Endometrial microvascular endothelial cells (primary cell): Measurements from ENCODE around the gene PLCG1. TPM values are rescaled to one million over a fixed set of nuclear protein-coding genes. Genes with fewer than 3 reads are reported as not detected.
"Not testable (repeated sequence)": the region's sequence is repeated elsewhere in the genome, so short reads cannot be mapped to it uniquely, and the experiment has no call there.

Experiments
- in situ Hi-C: cut with HindIII; loops from 2 replicates; pipeline ENCODE4 v1.10.0; 2017; ENCODE audit warnings: low sequenced_read_pairs, low pct_unique_long_range_greater_than_20kb; ENCODE audit errors: inconsistent ontology term
- total RNA-seq: library from RNA; depleted of rRNA; stranded (reverse); fragments of >200 nt; gene quantifications from one replicate; pipeline ENCODE4 v1.2.3, GENCODE V29; 2015; ENCODE audit errors: inconsistent ontology term

The PLCG1 gene
- total RNA-seq, 1 donor from 2014 or later: 61.3 TPM

GRCh38 chr20:41121399-41121798 lies 15.9 kb upstream of the PLCG1 start:
- in situ Hi-C loops: no loop called here

GRCh38 chr20:41123631-41124030 lies 13.7 kb upstream of the PLCG1 start:
- in situ Hi-C loops: no loop called here

GRCh38 chr20:41124451-41125094 lies 12.8 kb upstream of the PLCG1 start:
- in situ Hi-C loops: no loop called here

GRCh38 chr20:41125530-41126457 lies 11.5 kb upstream of the PLCG1 start:
- in situ Hi-C loops: no loop called here

GRCh38 chr20:41126719-41127118 lies 10.6 kb upstream of the PLCG1 start:
- in situ Hi-C loops: no loop called here

GRCh38 chr20:41128317-41128716 lies 9.0 kb upstream of the PLCG1 start:
- in situ Hi-C loops: not testable (repeated sequence)

- in situ Hi-C loops: no loop called here
Observed at GRCh38 chr20:41131594-41132387, 5.6 kb upstream of the PLCG1 start.

GRCh38 chr20:41132388-41132775 lies 5.0 kb upstream of the PLCG1 start:
- in situ Hi-C loops: not testable (repeated sequence)

GRCh38 chr20:41133709-41134361 lies 3.5 kb upstream of the PLCG1 start:
- in situ Hi-C loops: no loop called here

GRCh38 chr20:41134362-41135186 lies 2.8 kb upstream of the PLCG1 start:
- in situ Hi-C loops: no loop called here

- in situ Hi-C loops: no loop called here
Observed at GRCh38 chr20:41135187-41135887, 2.0 kb upstream of the PLCG1 start.

GRCh38 chr20:41135888-41136679 lies 1.3 kb upstream of the PLCG1 start:
- in situ Hi-C loops: no loop called here

- in situ Hi-C loops: no loop called here
Observed at GRCh38 chr20:41137614-41138474, 501 bp downstream of the PLCG1 start.

- in situ Hi-C loops: no loop called here
Observed at GRCh38 chr20:41138475-41139226, 1.3 kb downstream of the PLCG1 start.
